PC-9 (cell line): ENCODE measurements around the gene CD44. TPM values are rescaled to one million over a fixed set of nuclear protein-coding genes. Genes with fewer than 3 reads are reported as not detected.

Experiments used
- BruUV-seq: library from RNA; stranded (reverse); fragments of 400-500 nt; replicated peaks from 2 replicates; lab custom pipeline; 2021; lab: Mats Ljungman, UMichigan
- CTCF ChIA-PET: fragments of 300-600 bp; sonication (Branson Sonifier 250); formaldehyde crosslinking; loops from one replicate; lab custom pipeline; 2022; ENCODE audit warnings: antibody characterized with exemption; lab: Charles Lee
- POLR2A ChIA-PET: fragments of 300-600 bp; sonication (Branson Sonifier 250); formaldehyde crosslinking; loops from one replicate; lab custom pipeline; 2022; ENCODE audit warnings: antibody characterized with exemption; ENCODE audit not compliant: unreplicated experiment; lab: Charles Lee
- DNase-seq, 2 experiments: peaks; one replicate each; pipeline versions ENCODE4 v3.0.0 to v3.0.0-alpha.2; 2015 to 2022; ENCODE audit warnings: mixed read lengths in 1 of 2
- H2AFZ ChIP-seq: fragments of 200-600 bp; sonication (generic); 2 replicates; pipeline ENCODE4 v1.8.1; 2017; ENCODE audit warnings: antibody characterized with exemption
- H3F3A ChIP-seq: fragments of 200-600 bp; sonication (generic); 2 replicates; pipeline ENCODE4 v1.8.1; 2017; ENCODE audit warnings: antibody characterized with exemption, mild to moderate bottlenecking, low read depth; ENCODE audit not compliant: insufficient read depth
- H3K27ac ChIP-seq: fragments of 200-600 bp; sonication (generic); 2 replicates; pipeline ENCODE4 v1.6.1; 2016; ENCODE audit warnings: mixed run types
- H3K27me3 ChIP-seq: fragments of 200-600 bp; sonication (generic); 2 replicates; pipeline ENCODE4 v1.6.1; 2016; ENCODE audit warnings: low read depth, mixed run types; ENCODE audit not compliant: insufficient read depth
- H3K36me3 ChIP-seq: fragments of 200-600 bp; sonication (generic); 2 replicates; pipeline ENCODE4 v1.6.1; 2016; ENCODE audit warnings: low read depth, mixed run types
- H3K4me1 ChIP-seq: fragments of 200-600 bp; sonication (generic); replicated peaks from 2 replicates; pipeline ENCODE4 v1.6.1; 2016; ENCODE audit warnings: mixed run types; ENCODE audit not compliant: insufficient read depth
- H3K4me2 ChIP-seq: fragments of 200-600 bp; sonication (generic); 2 replicates; pipeline ENCODE4 v1.6.1; 2017; ENCODE audit warnings: mixed run types
- H3K4me3 ChIP-seq: fragments of 200-600 bp; sonication (generic); 2 replicates; pipeline ENCODE4 v1.6.1; 2016; ENCODE audit warnings: mixed run types
- H3K79me2 ChIP-seq: fragments of 200-600 bp; sonication (generic); 2 replicates; pipeline ENCODE4 v1.6.1; 2017; ENCODE audit warnings: low read depth, mixed run types
- H3K9me2 ChIP-seq: fragments of 200-600 bp; sonication (generic); 2 replicates; pipeline ENCODE4 v1.8.1; 2017; ENCODE audit warnings: mild to moderate bottlenecking; ENCODE audit not compliant: insufficient read depth
- H3K9me3 ChIP-seq: fragments of 200-600 bp; sonication (generic); 2 replicates; pipeline ENCODE4 v1.8.1; 2016; ENCODE audit warnings: low read depth; ENCODE audit not compliant: insufficient read depth
- H4K20me1 ChIP-seq: fragments of 200-600 bp; sonication (generic); 2 replicates; pipeline ENCODE4 v1.8.1; 2017; ENCODE audit not compliant: insufficient read depth
- CTCF ChIP-seq: fragments of 200-600 bp; sonication (generic); conservative IDR thresholded peaks from 2 replicates; pipeline ENCODE4 v1.6.1; 2017; ENCODE audit warnings: mixed run types, antibody characterized with exemption, mild to moderate bottlenecking, moderate library complexity
- EZH2 ChIP-seq: fragments of 200-600 bp; sonication (generic); IDR thresholded peaks from 2 replicates; pipeline ENCODE4 v1.8.0; 2017; ENCODE audit warnings: antibody characterized with exemption, low read depth
- intact Hi-C: fragments of 100-400 bp; cut with micrococcal nuclease; formaldehyde crosslinking; loops from one replicate; pipeline ENCODE4 v1.10.0; 2022; ENCODE audit not compliant: unreplicated experiment
- total RNA-seq: library from RNA; stranded (reverse); gene quantifications from 2 replicates; pipeline ENCODE4 v1.2.3, GENCODE V29; 2021

CD44 gene
- total RNA-seq, 1 experiment from 2014 or later: 775 TPM

DNA sequence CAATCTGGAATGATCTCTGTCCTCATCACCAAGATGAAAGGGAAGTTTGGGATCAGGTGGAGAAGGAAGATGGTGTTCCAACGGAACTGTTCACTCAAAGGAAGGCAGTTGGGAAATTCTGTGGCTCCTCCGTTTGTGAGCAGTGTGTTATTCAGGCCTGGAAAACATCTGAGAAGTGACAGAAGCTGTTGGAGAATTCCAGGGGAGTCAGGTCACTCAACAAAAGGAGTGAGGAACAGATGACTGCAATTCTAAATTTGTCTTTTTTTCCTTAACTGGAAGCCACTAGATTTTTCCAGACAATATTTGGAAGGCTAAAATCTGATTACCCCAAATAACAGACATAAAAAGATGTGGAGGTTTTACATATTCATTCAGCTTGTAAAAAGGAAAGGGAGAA is 107.8 kb downstream of the CD44 start:
- H3K4me2 ChIP-seq: no peak overlapping the region
- H3K9me3 ChIP-seq: no peaks in the 10 kb centered on the region
- no peaks in the 10 kb centered on the region for H3K36me3 ChIP-seq
- H3K27me3 ChIP-seq: no peaks in the 10 kb centered on the region
- no peaks in the 10 kb centered on the region for H3K4me1 ChIP-seq
- no peak overlapping the region for H3K27ac ChIP-seq
- TF ChIP-seq EZH2 (no peak), CTCF (no peak)
- no peaks in the 10 kb centered on the region for H4K20me1 ChIP-seq
- CTCF ChIA-PET: interaction anchor here (0.6 kb wide), 1 partner anchor 20 kb away, joined by 3 read pairs; no protein-coding TSS in a partner anchor
- no peak overlapping the region for H2AFZ ChIP-seq
- H3K9me2 ChIP-seq: no peaks in the 10 kb centered on the region
- intact Hi-C loops: no loop called here
- H3K79me2 ChIP-seq: no peaks in the 10 kb centered on the region
- no peaks in the 10 kb centered on the region; the same call in 1 of the 2 replicates for H3F3A ChIP-seq
- peak in 1 of 2 experiments; percentile 17 for DNase-seq
- H3K4me3 ChIP-seq: no peak overlapping the region
- BruUV-seq: no TSS peak
- POLR2A ChIA-PET: no interaction called here

DNA sequence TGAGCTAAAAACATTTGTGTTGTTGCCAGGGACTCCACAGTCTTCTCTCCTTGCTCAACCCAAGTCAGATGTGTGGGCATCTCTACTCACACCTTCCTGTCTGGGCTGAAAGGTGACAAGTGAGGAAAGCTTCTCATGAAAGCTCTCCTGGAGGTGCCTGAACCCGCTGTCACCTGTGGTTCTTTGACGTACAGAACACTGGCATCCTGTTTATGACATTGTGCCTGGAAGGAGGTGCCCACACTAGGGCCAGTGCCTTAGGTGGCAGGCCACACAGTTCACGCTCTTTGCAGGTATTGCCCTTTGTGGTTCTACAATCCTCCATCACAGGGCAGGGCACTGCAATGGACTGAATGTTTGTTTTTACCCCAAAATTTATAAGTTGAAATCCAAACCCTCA is 108.5 kb downstream of the CD44 start:
- H3K27me3 ChIP-seq: no peaks in the 10 kb centered on the region
- BruUV-seq: no TSS peak
- H4K20me1 ChIP-seq: no peaks in the 10 kb centered on the region
- H3K4me2 ChIP-seq: no peak overlapping the region
- no peaks in the 10 kb centered on the region for H3K36me3 ChIP-seq
- no peaks in the 10 kb centered on the region; the same call in 1 of the 2 replicates for H3F3A ChIP-seq
- intact Hi-C loops: no loop called here
- CTCF ChIA-PET: no interaction called here
- POLR2A ChIA-PET: no interaction called here
- H3K9me2 ChIP-seq: no peaks in the 10 kb centered on the region
- H3K79me2 ChIP-seq: no peaks in the 10 kb centered on the region
- no peak overlapping the region for H3K4me3 ChIP-seq
- no peak overlapping the region for H2AFZ ChIP-seq
- H3K4me1 ChIP-seq: no peaks in the 10 kb centered on the region
- H3K9me3 ChIP-seq: no peaks in the 10 kb centered on the region
- TF ChIP-seq CTCF (no peak), EZH2 (no peak)
- peak in 1 of 2 experiments; percentile 23 for DNase-seq
- H3K27ac ChIP-seq: no peak overlapping the region

- POLR2A ChIA-PET: no interaction called here
- TF ChIP-seq EZH2 (no peak), CTCF (no peak)
- intact Hi-C loops: no loop called here
- Histone ChIP-seq H3K79me2 (no peaks in the 10 kb centered on the region), H2AFZ (no peak overlapping the region), H3K4me3 (no peak overlapping the region), H4K20me1 (no peaks in the 10 kb centered on the region), H3K9me3 (no peaks in the 10 kb centered on the region), H3K27me3 (no peaks in the 10 kb centered on the region), H3K4me1 (no peaks in the 10 kb centered on the region), H3K27ac (no peak overlapping the region), H3F3A (no peaks in the 10 kb centered on the region; the same call in 1 of the 2 replicates), H3K4me2 (no peak overlapping the region), H3K9me2 (no peaks in the 10 kb centered on the region), H3K36me3 (no peaks in the 10 kb centered on the region)
- CTCF ChIA-PET: no interaction called here
- BruUV-seq: no TSS peak
- DNase-seq: no peak
These were observed 108.9 kb downstream of the CD44 start for GRCh38 chr11:35247863-35248262.
